Measurements from ENCODE around the gene IFFO2. TPM values are rescaled to one million over a fixed set of nuclear protein-coding genes. Genes with fewer than 3 reads are reported as not detected.

IFFO2 gene
- total and polyA plus RNA-seq, 8 donors, result 13.9 to 38.4 (median 24.3) TPM

DNA sequence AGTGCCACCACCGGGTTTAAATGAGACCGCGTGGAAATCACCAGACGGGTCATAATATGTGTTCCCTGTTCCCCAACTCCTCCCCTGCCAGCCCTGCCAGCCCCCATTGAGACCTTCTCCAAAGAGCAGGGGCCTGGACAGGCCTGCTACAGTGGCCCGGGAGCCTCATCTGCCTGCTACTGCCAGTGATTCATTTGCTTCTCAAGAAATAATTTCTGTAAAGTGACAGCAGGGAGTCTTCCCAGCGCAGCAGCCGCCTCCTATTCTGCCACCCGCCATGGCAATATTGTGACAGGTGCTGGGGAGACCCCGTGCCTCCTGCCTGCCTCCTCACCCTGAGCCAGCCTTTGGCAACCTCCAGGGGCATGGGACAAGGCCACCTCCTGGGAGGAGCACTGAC, 8.9 kb downstream of the IFFO2 start:
- H3K36me3 ChIP-seq, result peaks cover 0 to 2% (median 0%) of the 10 kb centered on the region in 3 donors
- H3K27me3 ChIP-seq, result no peaks in the 10 kb centered on the region
- peak overlapping the region in 2 of 4 donors; percentile 33 to 44 for H3K27ac ChIP-seq
- no peaks in the 10 kb centered on the region for H3K9me3 ChIP-seq
- no peak overlapping the region for H3K4me3 ChIP-seq
- intact Hi-C loops (cut with DNase I), result loop anchor here in 1 of 3 donors (5.0 kb wide), 1 partner anchor 35 kb away; no protein-coding TSS in a partner anchor
- ATAC-seq (no peak), DNase-seq (peak in 1 of 6 donors; percentile 31), FAIRE-seq (no peak)
- peaks cover 32 to 73% (median 35%) of the 10 kb centered on the region in 3 donors for H3K4me1 ChIP-seq
- TF ChIP-seq, protein P1, sequence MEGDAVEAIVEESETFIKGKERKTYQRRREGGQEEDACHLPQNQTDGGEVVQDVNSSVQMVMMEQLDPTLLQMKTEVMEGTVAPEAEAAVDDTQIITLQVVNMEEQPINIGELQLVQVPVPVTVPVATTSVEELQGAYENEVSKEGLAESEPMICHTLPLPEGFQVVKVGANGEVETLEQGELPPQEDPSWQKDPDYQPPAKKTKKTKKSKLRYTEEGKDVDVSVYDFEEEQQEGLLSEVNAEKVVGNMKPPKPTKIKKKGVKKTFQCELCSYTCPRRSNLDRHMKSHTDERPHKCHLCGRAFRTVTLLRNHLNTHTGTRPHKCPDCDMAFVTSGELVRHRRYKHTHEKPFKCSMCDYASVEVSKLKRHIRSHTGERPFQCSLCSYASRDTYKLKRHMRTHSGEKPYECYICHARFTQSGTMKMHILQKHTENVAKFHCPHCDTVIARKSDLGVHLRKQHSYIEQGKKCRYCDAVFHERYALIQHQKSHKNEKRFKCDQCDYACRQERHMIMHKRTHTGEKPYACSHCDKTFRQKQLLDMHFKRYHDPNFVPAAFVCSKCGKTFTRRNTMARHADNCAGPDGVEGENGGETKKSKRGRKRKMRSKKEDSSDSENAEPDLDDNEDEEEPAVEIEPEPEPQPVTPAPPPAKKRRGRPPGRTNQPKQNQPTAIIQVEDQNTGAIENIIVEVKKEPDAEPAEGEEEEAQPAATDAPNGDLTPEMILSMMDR (IDR thresholded peaks at IDR 0.05), result no peak
- WGBS, 2 donors, result 55 to 58% methylated on average over 9 of the region's 9 CpGs

DNA sequence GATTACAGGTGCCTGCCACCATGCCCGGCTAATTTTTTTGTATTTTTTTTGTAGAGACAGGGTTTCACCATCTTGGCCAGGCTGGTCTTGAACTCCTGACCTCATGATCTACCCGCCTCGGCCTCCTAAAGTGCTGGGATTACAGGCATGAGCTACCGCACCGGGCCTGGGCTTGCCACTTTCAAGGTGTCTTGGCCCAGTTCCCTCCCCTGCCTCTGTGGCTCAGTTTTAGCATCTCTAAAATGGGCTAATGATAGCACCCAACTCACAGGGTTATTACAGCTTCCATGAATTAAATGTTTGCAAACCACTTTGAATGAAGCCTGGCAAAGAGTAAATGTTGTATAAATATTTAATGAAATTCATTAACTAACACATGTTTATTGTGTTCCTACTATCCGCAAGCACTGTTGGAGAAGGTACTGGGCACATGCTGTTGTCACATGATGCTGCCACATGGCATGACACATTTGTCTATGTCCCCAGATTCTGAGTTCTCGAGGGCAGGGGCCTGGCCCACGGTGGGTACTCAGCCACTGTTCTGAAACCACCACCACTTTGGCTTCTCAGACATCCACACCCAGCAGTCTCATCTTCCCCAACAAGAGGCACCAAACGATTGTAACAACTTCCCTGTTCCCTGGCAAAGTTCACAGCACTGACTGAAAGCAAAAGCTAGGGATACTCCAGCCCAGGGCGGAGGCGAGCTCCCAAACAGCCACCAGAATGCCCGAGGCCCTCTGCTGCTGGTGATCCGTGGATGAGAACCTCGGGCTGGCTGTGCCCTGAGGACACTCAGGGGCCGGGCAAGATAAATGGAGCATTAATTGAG, 9.7 kb downstream of the IFFO2 start:
- H3K27ac ChIP-seq, result peak overlapping the region in 2 of 4 donors; percentile 33 to 44
- intact Hi-C loops (cut with DNase I), result loop anchor here in 1 of 3 donors (5.0 kb wide), 1 partner anchor 34 kb away; no protein-coding TSS in a partner anchor
- FAIRE-seq, result no peak

DNA sequence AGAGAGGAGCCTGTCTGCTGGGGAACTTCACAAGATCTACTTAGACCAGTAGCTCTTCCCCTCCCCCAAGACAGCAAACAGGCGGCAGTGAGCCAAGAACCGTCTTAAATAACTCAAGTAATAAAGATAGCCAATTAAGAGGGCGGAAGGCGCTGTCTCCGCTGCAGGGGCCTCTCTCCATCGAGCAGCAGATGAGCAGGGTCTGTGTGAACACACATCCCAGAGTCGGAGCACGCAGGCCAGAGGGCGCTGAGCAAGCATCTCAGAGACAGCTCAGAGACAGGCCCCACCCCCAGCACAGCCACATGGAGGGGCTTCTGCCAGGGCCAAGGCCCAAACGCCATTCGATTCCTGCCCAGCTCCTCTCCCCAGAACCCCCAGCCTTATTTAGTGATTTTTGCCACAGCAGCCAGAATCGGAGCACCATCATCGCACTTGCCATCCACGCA, 11.1 kb downstream of the IFFO2 start:
- TF ChIP-seq, protein P1 (IDR thresholded peaks at IDR 0.05), result no peak

More for the DNA sequence above, 9.7 kb downstream of the IFFO2 start:
- peaks cover 0 to 2% (median 0%) of the 10 kb centered on the region in 3 donors for H3K36me3 ChIP-seq
- DNase-seq (no peak), ATAC-seq (no peak)
- H3K4me1 ChIP-seq, result peaks cover 39 to 73% (median 42%) of the 10 kb centered on the region in 3 donors
- no peaks in the 10 kb centered on the region for H3K9me3 ChIP-seq
- no peaks in the 10 kb centered on the region for H3K27me3 ChIP-seq
- TF ChIP-seq, protein P1 (IDR thresholded peaks at IDR 0.05), result no peak
- no peak overlapping the region for H3K4me3 ChIP-seq
- WGBS, 2 donors, result 63 to 70% methylated on average over 15 of the region's 15 CpGs

DNA sequence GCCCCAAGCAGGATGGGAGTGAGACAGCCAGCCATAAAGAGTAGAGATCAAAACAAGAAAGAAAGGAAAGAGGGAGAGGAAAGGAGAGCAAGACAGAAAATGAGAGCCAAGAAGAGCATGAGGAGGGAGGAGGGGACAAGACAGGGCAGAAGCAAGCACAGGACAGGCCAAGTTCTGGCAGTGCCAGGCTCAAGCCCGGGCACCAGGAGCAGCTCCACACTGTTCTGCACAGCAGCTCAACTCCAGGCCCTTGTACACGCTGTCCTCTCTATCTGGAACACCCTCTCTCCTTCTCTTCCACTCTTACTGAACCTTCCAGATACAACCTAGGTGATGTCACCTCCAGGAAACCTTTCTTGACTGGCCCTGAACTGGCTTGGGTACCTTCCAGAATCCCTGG, 11.7 kb downstream of the IFFO2 start:
- Histone ChIP-seq H3K27ac (peak overlapping the region in 2 of 4 donors; percentile 15 to 41), H3K4me3 (no peak overlapping the region), H3K36me3 (peaks cover 0 to 2% (median 0%) of the 10 kb centered on the region in 3 donors), H3K9me3 (no peaks in the 10 kb centered on the region), H3K4me1 (peaks cover 41 to 69% (median 46%) of the 10 kb centered on the region in 3 donors), H3K27me3 (no peaks in the 10 kb centered on the region)
- DNase-seq, result no peak
- FAIRE-seq, result no peak
- 41 to 50% methylated on average over 2 of the region's 2 CpGs for WGBS, 2 donors
- intact Hi-C loops (cut with DNase I), result loop anchor here in 1 of 3 donors (5.0 kb wide), 1 partner anchor 33 kb away; no protein-coding TSS in a partner anchor
- peak in 1 of 4 donors; percentile 15 for ATAC-seq
- TF ChIP-seq, protein P1 (IDR thresholded peaks at IDR 0.05), result no peak

More for the DNA sequence above, 11.1 kb downstream of the IFFO2 start:
- FAIRE-seq, result no peak
- Histone ChIP-seq H3K4me1 (peaks cover 41 to 72% (median 46%) of the 10 kb centered on the region in 3 donors), H3K27ac (peak overlapping the region in 2 of 4 donors; percentile 15 to 41), H3K4me3 (no peak overlapping the region), H3K36me3 (peaks cover 0 to 2% (median 0%) of the 10 kb centered on the region in 3 donors), H3K27me3 (no peaks in the 10 kb centered on the region), H3K9me3 (no peaks in the 10 kb centered on the region)
- ATAC-seq, result no peak
- intact Hi-C loops (cut with DNase I), result loop anchor here in 1 of 3 donors (5.0 kb wide), 1 partner anchor 33 kb away; no protein-coding TSS in a partner anchor
- DNase-seq, result peak in 1 of 6 donors; percentile 46
- WGBS, 2 donors, result 53 to 56% methylated on average over 14 of the region's 14 CpGs

Measured in pancreas (tissue), 10 donors.